Activated CD4-positive, alpha-beta T cell treated with anti-CD3 and anti-CD28 coated beads, Interleukin-2, amount 50 U/mL, for 1 hour (primary cell): ENCODE results near the gene AKT1S1.

Source experiments
- DNase-seq: peaks from one replicate; pipeline ENCODE4 v3.0.0-alpha.2; 2020

AKT1S1 gene

DNA sequence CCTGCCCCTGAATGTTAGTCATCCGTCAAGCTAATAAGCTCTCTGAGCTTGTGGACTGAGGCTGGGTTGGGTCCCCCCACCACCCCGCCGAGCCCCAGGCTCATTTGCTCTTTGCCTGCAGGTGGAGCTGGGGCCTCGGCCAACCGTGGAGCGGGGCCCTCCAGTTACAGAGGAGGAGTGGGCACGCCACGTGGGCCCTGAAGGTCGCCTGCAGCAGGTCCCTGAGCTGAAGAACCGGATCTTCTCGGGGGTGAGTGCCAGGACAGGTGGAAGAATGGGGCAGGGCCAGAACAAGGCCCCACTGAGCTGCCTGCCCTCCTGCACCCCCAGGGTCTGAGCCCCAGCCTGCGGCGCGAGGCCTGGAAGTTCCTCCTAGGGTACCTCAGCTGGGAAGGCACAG lies 5.5 kb upstream of the AKT1S1 start:
- DNase-seq, result no peak

DNA sequence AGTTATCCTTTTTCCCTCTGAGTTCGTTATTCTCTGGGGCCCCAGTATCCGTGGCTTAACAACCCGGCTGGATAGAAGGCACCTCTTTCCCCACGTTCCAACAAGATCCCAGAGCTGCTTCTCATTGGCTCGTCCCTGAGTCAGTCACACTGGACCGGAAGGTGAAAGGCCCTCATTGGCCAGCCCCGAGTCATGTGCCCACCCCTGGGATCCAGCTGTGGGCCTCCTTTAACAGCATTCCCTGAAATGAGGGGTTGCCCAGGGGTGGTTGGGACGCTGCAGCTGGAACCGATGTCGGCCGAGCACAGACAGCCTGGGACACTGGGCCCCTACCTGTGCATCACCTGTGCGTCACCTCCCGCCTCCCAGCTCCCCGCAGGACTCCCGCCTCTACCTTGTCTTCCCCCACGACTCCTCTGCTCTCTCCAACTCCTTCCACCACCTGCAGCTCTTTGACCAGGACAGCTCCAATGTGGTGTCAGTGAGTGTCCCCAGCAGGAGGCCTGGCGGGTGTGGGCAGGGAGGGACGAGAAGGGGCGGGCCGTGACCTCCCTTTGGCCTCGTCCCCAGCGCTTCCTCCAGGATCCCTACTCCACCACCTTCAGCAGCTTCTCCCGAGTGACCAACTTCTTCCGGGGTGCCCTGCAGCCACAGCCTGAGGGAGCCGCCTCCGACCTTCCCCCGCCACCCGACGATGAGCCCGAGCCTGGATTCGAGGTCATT lies 4.7 kb upstream of the AKT1S1 start:
- DNase-seq, result no peak

DNA sequence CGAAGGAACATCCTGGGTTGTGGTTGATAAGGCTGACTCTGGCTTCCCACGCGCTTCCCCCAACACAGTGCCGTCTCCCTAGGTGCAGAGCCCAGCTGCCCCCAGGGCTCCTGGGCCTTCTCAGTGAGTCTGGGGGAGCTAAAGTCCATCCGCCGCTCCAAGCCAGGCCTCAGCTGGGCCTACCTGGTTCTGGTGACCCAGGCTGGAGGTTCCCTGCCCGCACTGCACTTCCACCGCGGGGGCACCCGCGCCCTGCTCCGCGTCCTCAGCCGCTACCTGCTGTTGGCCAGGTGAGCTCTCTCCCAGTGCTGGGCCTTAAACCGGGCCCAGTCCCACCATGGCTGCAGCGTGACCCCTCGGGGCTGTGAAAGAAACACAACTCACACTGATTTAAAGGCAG lies 4.0 kb upstream of the AKT1S1 start:
- DNase-seq, result no peak

DNA sequence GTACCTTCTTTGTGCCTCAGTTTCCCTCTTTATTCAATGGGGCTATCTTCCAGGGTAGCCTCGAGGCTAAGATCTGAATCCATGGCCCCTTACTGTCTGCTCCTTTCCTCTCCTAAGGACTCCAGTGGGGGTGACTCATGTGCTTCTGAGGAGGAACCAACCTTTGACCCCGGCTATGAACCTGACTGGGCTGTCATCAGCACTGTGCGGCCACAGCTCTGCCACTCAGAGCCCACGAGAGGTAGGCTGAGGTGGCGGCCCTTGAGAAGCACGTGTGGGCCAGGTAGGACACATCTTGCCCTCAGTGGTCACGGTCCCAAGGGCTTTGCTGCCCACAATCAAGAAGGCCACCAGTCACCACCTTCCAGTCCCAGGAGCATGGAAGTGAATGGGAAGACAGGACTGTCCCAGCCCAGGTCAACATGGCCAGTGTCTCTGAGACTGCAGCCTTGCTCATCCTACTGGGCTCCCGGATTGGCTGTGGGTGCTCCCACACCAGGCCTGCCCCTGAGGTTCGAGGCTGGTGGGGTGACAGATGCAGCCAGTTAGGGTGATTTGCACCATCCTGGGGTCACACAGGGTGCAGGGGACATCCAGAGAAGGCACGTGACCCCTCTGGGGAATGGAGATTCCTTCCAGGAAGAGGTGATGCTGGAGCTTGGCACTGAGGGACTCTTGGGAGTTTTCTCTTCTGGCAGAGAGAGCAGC lies 3.2 kb upstream of the AKT1S1 start:
- DNase-seq, result no peak

DNA sequence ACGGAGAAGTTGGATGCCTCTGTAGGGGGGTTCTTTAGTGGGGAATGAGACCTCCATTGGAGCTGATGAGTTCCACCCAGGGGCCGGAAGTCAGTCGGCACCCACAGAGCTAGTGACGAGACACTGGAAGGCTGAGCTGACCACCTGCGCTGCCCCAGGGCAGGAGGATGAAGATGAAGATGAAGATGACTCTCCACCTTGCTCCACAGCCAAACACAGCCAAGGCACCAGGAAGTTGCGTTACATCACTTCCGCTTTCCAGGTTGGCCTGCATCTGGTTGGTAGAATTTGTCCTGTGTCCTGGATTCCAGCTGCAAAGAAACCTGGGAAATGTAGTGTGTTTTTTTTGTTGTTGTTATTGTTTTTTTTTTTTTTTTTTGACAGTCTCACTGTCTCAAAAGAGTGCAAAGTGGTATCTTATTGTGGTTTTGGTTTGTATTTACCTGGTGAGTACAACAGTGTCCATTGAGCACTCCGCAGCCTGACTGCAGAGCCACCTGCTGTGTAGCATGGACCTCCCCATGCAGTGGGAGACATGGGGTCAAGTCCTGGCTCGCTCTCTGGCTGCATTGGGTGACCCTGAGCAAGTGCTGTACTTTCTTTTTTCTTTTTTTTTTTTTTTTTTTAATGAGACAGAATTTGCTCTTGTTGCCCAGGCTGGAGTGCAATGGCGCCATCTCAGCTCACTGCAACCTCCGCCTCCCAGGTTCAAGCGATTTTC lies 2.2 kb upstream of the AKT1S1 start:
- DNase-seq, result no peak

DNA sequence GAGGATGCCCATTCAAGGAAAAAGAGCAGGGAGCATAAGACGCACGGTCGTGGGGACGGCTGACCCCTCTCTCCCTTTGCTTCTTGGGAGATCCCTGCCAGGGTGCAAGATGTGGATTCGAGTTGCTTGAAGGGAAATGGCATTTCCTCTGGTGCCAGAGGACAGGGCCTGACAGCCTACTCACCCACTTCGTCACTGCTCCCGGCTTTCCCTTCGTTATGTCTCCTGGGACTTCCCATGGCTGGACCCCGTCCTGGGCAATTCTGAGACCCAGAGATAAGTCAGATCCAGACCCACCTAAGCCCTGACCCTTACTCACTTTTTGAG lies 1.6 kb upstream of the AKT1S1 start:
- no peak for DNase-seq

DNA sequence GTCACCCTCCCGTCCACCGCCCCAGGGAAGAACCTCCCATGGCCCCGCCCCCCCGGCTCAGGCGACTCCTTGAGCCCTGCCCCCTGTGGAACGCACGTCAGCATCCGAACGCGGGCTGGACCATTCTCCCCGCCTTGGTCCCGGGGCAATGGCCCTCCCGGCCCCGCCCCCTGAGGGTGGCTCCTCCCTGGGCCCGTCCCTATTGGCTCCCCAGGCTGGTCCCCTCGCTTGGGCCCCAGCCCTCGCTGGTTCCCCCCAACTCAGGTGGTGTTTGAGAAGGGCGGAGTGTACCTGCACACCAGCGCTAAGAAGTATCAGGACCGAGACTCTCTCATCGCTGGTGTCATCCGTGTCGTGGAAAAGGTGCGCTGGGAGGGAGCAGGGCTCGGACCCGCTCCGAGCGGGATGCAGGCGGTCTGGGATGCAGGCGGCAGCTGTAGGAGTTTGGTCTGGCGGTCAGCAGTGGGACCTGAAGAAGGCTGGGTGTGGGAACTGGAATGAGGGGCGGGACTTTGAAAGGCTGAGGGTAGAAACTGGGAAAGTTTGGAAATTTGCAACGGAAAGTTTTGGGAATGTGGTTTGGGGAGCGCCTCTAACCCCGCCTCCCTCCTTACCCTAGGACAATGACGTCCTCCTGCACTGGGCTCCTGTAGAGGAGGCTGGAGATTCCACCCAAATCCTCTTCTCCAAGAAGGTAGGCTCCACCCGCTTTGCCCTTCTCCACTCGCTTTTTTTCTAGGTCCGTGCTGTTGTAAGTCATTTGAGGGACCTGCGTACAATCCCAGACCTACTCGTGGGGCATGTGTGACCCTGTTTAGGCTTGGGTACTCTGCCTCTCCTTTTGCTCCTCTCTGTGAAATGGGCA lies 956 bp upstream of the AKT1S1 start:
- DNase-seq, result peak; percentile 98

DNA sequence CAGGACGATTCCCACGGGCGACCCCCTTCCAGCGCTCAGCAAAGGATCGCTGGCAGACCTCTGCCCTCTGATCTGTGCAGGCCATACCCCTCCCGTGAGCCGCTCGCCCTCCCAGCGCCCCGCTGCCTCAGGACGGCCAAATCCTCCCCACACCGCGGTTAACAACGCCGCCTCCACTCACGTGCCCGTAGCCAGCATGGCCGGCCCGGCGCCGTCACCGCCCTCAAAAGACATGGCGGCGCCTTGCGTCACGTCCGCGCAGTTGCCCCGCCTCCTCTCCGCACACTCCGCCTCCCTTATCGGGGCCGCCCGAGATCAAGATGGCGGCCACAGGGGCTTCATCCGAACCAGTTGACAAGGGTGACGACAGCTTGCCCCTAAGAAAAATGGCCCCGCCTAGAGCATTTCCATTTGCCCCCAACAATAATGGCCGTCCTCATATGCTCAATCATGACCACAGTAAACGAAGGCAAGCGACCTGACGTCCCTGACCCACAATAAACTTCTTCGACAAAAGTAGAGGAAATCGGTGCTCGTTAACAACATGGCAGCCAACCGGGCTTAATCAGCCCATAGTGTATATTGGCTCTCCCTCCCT lies 634 bp downstream of the AKT1S1 start:
- peak; percentile 97 for DNase-seq

DNA sequence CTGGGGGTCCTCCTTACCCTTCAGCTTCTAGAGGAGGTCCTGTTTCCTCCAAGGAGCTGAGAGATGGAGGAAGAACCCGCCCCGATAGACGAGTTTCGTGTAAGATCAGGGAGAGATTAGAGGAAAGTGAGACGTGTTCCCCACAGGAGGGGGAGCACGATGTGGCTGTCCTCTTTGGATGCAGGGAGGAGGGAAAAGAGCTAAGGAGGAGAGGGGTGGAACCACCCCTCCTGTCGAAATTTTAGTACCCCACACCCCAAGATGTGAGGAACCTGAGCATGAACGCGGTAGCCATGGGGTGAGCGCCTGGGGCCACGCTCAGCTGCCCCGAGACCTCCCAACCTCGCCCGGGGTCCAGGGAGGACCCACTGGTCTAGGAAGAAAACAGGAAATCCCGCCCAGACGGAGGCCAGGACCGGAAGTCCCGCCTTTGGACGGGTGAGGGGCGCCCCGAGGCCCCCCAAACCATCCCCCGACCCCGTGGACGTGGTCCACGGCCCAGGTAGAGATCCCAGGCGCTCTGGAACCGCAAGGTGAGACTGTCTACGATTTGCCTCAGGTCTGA lies 1.2 kb downstream of the AKT1S1 start:
- DNase-seq, result peak; percentile 44

DNA sequence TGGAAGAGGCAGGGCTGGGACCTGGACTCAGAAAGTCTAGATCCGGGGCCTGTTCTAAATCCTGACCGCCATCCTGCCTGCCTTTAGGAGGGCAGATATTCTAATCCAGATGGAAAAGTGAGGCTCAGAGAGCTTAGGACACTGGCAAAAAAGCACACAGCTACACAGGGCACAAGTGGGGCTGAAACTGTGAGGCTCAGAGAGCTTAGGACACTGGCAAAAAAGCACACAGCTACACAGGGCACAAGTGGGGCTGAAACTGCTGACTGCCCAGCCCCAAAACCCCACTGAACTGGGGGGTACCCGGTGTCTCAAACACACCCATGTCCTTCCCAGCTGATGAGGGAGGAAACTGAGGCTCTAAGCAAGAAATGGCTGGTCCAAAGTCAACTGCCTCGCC lies 2.0 kb downstream of the AKT1S1 start:
- DNase-seq, result no peak

DNA sequence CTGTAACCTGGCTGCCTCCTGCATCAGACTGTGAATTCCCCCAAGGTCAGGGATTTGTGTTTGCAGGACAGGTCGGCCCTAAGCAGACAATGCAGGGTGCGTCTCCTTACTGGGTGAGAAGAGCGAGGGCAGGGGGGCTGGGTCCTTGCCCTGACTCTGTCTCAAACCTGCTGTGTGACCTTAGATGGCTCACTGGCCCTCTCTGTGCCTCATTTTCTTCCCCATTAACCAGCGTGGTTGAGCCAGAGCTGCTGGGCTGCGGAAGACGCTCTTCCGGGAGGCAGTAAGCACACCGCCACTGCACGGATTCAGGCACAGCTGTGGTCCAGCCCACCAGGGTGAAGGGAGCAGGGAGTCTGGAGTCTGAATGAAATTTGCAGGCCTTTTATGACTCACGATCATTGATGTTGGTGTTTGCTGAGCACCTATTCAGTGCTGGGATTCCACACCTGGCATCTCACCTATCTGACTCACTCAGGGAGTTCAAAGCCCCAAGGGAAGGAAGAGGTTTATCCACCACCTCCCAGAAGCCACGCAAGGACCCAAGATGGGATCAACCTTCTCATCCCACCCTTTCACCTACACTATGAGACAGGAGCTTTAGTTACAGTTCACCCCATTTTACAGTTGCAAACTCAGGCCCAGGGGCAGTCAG lies 2.5 kb downstream of the AKT1S1 start:
- no peak for DNase-seq

DNA sequence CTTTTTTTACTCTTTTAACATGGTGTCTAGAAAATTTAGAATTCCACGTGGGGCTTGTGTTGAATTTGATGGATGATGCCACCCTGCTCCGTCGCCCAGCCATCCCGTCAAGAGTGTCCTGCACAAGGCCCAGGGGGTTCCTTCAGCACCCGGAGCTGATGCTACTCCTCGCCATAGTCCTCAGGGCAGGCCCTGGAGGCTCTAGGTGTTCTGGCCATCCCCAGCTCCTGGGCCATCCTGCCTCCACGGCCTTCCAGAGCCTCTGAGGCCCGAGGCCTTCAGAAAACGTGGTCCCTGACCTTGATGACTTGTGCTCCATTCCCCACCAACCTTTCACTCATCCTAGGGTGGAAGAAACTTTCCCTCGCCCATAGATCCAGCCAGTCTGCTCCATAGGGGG lies 3.3 kb downstream of the AKT1S1 start:
- DNase-seq, result no peak

DNA sequence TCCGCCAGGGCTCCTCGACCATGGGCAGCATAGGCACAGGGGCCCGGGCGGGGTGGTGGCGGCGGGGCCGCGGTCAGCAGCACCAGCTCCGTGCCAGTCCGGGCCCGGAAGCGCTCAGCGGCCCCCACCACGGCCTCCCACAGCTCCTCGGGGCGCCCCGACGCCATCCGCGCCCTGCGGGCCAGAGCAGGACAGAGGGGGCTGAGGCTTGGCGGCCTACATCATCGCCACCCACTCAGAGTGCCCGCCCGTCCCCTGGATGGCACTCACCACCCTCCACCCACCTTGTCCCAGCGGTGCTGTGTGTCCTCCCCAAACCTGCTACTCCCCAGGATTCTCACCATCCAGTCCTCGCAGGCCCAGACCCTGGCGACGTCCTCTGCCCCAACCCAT lies 4.0 kb downstream of the AKT1S1 start:
- DNase-seq, result no peak

DNA sequence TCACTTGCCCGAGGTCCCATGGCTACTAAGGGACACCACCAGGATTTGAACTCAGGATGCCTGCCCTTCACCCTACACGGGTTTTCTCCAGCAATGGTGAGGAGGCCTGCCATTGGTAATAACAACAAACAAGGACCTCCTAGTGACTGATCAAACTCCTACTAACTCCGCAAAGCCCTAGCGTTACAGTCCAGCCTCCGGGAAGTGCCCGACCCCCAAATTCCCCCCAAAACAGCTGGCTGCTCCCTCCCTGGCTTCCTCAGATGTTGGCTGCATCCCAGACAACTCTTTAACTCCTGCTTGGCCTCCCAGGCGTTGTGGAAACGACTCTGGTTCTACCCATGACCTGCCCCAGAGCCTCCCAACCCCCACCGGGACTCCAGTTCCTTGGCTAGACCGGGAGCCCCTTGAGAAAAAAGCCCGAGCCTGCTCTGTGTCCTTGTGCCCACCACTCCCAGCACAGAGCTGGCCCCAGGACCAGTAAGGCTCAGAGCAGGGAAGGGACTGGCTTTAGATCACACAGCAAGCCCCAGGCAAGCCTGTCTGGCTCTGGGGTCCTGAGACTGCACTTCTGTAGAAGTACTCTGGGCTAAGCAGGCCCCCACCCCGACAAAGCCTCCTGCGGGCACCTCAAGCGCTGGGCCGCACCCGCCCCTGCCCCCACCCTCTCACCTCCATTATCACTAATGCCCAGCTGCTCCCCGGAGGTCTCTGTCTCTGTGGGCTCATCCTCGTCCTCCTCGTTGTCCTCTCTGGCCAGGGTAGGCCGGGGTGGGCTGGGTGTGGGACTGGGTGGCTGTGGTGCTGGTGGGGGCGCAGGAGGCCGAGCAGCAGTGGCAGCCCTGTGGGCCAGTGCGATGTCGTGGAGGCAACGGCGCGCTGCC lies 4.7 kb downstream of the AKT1S1 start:
- no peak for DNase-seq

DNA sequence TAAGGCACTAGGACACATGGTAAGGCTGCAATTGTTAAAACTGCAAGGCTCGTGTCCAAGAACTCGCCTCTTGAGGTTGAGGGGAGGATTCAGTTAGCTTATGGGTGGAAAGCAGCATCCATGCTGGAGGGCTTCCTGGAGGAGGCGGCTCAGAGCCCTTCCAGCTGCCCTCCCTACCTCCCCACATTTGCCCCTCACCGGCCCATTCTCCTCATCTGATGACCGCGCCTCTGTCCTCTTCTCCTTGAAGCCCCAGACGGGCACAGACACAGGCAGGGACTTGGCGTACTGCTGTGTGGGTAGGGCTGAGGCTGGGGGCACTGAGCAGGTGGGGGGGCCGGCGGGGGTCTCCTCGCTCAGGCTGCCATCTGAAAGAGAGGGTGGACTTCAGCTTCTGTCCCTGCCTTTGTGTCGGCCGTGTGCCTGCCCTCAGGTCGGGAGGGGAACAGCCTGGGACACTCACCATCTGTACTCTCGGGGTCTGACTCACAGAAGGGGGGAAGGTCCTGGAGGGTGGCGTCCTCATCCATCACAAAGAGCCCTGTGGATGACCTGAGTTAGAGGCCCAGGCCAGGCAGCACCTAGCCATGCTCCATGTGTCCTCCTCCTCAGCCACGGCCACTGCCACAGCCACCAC lies 5.7 kb downstream of the AKT1S1 start:
- no peak for DNase-seq

DNA sequence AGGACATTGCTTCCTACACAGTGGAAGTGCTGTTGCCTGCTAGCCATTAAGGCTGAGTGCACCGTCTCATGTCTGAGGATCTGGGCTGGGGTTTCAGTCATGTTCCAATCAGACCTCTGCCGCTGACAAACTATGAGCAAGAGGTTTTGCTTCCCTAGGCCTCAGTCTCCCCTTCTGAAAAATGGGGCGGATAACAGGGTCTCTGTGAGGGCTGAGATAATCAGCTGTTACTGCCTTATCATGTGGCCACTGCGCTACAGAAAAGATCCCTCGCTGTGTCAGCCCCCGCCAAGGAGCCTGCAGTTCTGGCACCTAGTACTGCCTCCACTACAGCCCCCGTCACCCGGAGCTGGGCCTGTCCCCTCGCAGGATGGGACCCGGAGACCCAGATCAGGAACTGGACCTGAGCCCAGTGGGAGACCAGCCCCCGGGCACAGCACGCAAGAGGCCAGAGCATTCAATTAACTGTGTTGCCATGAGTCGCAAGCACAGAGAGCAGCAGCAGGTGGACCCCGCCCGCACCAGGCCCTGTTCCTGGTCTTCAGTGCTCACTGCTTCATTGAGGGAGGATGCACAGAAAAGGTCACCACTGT lies 6.8 kb downstream of the AKT1S1 start:
- no peak for DNase-seq

DNA sequence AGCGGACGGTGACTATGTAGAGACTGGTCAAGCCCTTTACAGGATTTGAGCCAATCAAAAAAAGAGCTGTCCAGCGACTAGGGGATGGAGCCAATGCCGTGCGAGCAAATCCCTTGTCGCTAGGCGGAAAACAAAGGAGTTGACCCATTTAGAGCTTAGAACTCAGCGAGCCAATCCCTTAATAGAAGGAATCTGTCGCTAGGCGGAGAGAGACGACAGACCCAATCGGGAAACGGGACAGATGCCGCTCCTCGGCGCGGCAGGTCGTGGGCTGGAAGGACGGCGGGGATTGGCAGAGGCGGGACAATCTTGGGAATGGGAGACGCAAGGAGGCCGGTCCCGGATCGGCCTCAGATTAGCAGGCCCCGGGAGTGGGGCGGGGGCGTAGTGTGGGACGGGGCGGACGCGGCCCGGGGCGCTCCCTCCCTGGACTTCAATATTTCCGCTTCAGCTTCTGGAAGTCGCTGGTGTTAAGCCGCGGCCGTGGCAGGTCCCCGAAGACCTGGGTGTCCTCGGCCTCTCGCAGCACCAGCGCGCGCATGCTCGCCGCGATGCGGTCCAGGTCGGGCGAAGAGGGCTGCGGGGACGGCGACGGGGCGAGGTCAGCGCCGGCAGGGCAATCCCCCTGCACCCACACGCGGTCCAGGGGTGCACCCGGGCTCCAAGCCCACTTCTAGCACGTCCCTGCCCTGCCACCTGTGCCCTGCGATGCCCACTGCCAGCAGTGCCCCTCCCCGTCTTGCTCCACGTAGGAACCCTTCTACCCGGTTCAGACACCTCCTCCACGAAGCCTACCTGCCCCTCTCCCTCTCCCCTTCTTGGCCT lies 7.5 kb downstream of the AKT1S1 start:
- DNase-seq, result peak; percentile 87

DNA sequence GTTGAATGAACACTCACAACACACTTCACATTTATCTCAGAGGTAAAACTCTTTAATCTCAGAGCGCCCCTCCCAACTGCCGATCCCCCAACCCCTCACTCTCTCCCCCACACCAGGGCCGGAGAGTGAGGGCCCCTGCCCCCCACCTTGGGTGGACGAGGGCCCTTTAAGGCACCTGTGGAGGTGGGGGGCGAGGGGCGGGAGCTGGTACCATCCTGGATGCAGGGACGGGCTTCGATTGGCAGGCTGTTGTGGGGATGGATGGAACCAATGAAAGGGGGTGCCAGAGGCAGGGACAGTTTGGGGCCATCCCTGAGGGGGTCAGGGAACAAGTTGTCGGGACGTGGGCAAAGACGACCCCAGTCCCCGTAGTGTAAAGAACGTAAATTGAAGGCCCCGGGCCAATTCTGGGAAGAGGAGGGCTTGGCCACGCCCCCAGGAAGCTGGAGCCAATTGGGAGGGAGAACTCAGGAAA lies 8.1 kb downstream of the AKT1S1 start:
- no peak for DNase-seq
